Peyer's patch (tissue), 4 donors: ENCODE measurements around the gene RAP2A.

ENCODE experiments used
- POLR2A ChIP-seq, 2 donors: fragments of 450-650 bp; IDR thresholded peaks; one replicate each; pipeline ENCODE4 v1.5.1; 2017; ENCODE audit warnings: antibody characterized with exemption in 2 of 2, mild to moderate bottlenecking in 2 of 2, moderate library complexity in 2 of 2
- TF ChIP-seq, protein P1 (sequence below), 6 experiments: fragments of 450-650 bp in 4 of 6; fragments of 200-600 bp in 2 of 6; sonication (generic) in 1 of 6; IDR thresholded peaks; one replicate each; pipeline ENCODE4 v1.5.1; 2017 to 2019; ENCODE audit warnings: antibody characterized with exemption in 6 of 6, mild to moderate bottlenecking in 3 of 6, moderate library complexity in 1 of 6

DNA sequence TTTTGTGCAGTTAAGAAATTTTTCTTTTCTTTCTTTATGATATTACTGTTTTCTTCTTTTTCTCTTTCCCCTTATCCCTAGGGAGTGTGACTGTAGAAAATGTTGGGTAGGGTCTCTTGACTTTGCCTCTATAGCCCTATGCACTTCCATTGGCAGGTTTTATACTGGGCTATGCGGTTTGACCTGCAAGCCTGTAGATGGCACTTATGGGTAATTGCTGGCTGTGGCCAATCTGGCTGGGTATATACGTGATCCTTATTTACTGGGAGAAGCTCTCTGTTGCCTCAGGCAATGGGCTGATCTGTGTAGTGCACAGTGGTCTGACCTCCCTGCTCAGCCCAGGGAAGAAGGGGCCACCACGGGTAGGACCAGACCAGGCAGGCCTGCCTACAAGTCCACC lies 78.8 kb downstream of the RAP2A start:
- no peak for TF ChIP-seq POLR2A (IDR thresholded peaks at IDR 0.05)
- TF ChIP-seq, protein P1, sequence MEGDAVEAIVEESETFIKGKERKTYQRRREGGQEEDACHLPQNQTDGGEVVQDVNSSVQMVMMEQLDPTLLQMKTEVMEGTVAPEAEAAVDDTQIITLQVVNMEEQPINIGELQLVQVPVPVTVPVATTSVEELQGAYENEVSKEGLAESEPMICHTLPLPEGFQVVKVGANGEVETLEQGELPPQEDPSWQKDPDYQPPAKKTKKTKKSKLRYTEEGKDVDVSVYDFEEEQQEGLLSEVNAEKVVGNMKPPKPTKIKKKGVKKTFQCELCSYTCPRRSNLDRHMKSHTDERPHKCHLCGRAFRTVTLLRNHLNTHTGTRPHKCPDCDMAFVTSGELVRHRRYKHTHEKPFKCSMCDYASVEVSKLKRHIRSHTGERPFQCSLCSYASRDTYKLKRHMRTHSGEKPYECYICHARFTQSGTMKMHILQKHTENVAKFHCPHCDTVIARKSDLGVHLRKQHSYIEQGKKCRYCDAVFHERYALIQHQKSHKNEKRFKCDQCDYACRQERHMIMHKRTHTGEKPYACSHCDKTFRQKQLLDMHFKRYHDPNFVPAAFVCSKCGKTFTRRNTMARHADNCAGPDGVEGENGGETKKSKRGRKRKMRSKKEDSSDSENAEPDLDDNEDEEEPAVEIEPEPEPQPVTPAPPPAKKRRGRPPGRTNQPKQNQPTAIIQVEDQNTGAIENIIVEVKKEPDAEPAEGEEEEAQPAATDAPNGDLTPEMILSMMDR (IDR thresholded peaks at IDR 0.05) = no peak
